Measurements from ENCODE around the gene SLC25A45.
A peak's percentile ranks its signal among the peaks of the same experiment; 100 is the strongest.
"Not testable (repeated sequence)": the region's sequence is repeated elsewhere in the genome, so short reads cannot be mapped to it uniquely, and the experiment has no call there.

The SLC25A45 gene

DNA sequence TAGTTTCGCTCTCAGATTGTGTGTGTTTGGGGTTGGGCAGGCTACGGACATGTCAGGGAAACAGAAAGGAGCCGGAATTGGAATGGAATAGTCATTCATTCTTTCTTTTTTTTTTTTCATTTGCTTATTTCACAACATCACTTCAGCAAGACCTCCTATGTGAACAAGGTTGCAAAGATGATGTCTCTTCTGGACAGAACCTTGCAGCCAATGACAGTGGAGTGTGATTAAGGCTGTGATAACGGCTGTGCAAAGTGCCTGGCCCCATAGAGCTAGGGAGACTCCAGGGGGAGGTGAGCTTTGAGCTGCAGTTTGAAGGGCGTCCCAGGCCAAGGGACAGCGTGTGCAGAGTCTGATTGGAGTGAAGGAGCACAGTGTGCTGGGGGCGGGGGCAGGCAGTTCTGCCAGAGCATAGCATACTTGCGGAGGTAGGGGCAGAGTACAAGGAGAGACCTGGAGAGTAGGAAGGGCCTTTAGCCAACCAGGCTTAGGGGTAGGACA is 24.5 kb downstream of the SLC25A45 start:
- DNase-seq (ENCODE audit: low read depth), result no peak

DNA sequence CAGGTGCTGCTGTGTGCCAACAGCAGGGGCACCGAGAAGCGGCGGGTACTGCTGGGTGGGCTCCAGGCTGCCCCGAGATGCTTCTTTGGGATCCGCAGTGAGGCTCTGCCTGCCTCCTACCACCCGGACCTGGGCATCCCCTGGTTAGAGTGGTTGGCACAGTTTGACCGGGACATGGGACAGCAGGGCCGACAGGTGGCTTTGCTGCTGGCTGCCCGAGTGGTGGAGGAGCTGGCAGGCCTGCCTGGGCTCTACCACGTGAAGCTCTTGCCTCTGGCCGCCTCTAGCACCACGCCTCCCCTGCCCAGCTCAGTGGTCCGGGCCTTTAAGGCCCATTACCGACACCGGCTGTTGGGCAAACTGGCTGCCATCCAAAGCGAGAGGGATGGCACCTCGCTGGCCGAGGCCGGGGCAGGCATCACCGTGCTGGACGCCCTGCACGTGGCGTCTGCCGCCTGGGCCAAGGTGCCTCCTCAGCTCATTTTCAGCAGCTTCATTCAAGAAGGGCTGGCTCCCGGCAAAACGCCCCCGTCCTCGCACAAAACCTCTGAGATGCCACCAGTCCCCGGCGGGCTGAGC is 26.0 kb downstream of the SLC25A45 start:
- no peak for DNase-seq (ENCODE audit: low read depth)

GRCh38 chr11:65355776-65356393 is 26.6 kb downstream of the SLC25A45 start:
- DNase-seq (ENCODE audit: low read depth), result peak; percentile 25

GRCh38 chr11:65355013-65355775 is 27.3 kb downstream of the SLC25A45 start:
- DNase-seq (ENCODE audit: low read depth), result peak; percentile 27

GRCh38 chr11:65354265-65355012 is 28.0 kb downstream of the SLC25A45 start, which contains the start of gene TIGD3:
TIGD3 (plus strand) TSS chr11:65354751; CDS start chr11:65355809, 1,058 bp downstream.
- peak; percentile 97 for DNase-seq (ENCODE audit: low read depth)

GRCh38 chr11:65353900-65354264 is 28.6 kb downstream of the SLC25A45 start:
- no peak for DNase-seq (ENCODE audit: low read depth)

GRCh38 chr11:65353376-65353775 is 29.1 kb downstream of the SLC25A45 start:
- no peak for DNase-seq (ENCODE audit: low read depth)

DNA sequence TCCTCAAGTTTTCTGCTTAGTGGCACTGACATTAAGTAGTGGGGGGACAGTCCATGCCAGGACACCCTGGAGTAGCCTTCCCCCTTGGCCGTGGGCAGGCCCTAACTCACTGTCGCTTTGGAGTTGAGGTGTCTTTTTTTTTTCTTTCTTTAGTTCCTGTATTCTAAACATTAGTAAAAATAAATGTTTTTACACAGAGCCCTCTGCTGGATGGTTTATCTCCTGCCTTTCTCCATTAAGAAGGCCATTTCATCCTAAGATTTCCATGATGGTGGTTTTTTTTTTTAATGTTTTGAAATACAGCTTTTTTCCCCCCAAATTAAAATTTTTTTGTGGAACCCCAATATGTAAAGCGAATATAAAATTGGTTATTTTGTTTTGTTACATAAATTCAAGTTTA is 29.7 kb downstream of the SLC25A45 start:
- peak; percentile 60 for DNase-seq (ENCODE audit: low read depth)

DNA sequence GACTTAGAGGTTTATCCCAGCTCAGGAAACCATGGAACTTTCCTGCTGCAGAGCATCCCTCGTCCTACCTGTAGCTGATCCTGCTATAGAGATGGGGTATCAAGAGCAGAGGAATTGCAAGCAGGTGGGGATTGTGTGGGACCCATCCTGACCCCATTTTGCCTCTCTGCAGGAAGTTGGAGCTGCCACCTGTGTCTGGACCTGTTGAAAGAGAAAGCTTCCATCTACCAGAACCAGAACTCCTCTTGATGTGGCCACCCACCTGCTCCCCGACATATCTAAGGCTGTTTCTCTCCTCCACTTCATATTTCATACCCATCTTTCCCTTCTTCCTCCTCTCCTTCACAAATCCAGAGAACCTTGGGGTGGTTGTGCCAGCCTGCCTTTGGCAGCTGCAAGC is 30.9 kb downstream of the SLC25A45 start:
- DNase-seq (ENCODE audit: low read depth), result no peak

GRCh38 chr11:65341856-65342255 is 40.6 kb downstream of the SLC25A45 start:
- DNase-seq (ENCODE audit: low read depth), result no peak

DNA sequence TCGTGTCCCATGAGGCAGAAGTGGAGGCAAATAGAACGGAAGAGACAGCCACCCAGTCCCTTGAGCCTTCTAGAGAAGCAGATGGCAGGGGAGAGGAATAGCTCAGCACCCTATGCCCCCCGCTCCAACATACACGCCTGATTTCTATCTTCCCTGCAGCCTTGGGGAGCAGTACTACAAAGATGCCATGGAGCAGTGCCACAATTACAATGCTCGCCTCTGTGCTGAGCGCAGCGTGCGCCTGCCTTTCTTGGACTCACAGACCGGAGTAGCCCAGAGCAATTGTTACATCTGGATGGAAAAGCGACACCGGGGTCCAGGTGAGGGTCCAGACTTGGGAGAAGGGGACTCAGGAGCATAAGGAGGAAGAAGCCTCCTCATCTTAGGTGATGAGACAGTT is 42.2 kb downstream of the SLC25A45 start:
- no peak for DNase-seq (ENCODE audit: low read depth)

GRCh38 chr11:65338676-65339075 is 43.8 kb downstream of the SLC25A45 start:
- DNase-seq (ENCODE audit: low read depth), result no peak

DNA sequence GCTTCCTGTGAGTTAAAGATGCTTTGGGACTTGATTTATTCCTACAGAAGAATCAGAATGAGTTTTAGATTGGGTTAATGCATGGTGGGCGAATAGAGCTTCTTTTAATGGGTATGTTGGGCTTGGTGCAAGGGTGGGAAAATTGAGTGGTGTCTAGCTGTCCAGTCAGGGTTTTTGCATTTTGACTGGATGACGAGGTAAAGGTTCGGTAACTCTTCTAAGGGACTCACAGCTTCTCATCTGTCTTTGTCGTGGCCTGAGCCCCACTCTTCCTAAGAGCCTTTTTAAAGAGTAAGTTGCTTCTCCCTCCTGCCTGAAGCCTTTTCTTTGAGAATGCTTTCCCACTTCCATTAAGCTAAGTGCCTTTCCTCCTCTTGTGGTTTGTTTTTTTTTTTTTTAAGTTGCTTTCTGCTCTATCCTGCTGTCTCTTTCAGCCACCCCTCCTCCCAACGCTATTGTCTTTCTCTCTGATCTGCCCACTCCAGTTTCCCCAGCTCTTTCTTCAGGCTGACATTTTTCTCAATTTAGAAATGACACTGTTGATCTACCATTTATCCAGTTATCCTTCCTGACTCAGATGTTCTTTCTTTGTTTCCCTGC is 47.6 kb downstream of the SLC25A45 start:
- DNase-seq (ENCODE audit: low read depth), result peak; percentile 44

DNA sequence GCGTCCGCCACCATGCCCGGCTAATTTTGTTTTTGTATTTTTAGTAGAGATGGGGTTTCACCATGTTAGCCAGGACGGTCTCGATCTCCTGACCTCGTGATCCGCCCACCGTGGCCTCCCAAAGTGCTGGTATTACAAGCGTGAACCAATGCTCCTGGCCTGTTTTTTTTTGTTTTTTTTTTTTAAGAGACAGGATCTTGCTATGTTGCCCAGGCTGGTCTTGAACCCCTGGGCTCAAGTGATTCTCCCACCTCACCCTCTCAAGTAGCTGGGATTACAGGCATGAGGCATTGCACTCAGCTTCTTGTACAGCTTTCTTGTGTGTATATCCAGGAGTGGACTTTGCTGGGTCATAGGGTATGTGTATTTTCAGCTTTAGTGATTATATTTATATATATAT is 49.9 kb downstream of the SLC25A45 start:
- not testable (repeated sequence) for DNase-seq (ENCODE audit: low read depth)

GRCh38 chr11:65330544-65330943 is 51.9 kb downstream of the SLC25A45 start:
- no peak for DNase-seq (ENCODE audit: low read depth)

- peak; percentile 96 for DNase-seq (ENCODE audit: low read depth)
Observed at GRCh38 chr11:65329944-65330403, 52.5 kb downstream of the SLC25A45 start.

- DNase-seq (ENCODE audit: low read depth), result no peak
Observed at GRCh38 chr11:65329478-65329877, 53.0 kb downstream of the SLC25A45 start.

DNA sequence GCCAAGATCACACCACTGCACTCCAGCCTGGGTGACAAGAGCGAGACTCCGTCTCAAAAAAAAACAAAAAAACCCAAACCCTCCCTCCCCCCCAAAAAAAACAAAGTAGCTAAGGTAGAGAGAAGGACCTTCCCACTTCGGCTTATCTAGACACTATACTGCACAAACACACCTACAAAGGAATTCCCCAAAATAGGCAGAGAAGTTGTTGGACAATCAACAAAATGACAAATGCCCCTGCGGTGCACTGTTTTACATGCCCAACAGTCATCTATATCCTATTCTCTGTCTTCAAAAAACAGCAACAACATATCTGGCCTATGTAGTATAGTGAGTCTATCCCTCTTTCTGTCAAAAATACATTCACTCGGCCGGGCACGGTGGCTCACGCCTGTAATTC is 55.4 kb downstream of the SLC25A45 start:
- DNase-seq (ENCODE audit: low read depth), result no peak

- DNase-seq (ENCODE audit: low read depth), result no peak
Observed at GRCh38 chr11:65325435-65325834, 57.0 kb downstream of the SLC25A45 start.
